ENCODE measurements around the gene OPRM1. TPM values are rescaled to one million over a fixed set of nuclear protein-coding genes. Genes with fewer than 3 reads are reported as not detected.

The OPRM1 gene
- total RNA-seq, 1 donor from 2014 or later = not detected

GRCh38 chr6:154228521-154228905 is 189.5 kb downstream of the OPRM1 start:
- peaks cover 2% of the 10 kb centered on the region for H3K27me3 Mint-ChIP-seq (ENCODE audit: low read depth)
- no peak for DNase-seq (ENCODE audit: low spot score)
- no peak overlapping the region for H3K27ac Mint-ChIP-seq (ENCODE audit: unreplicated experiment)
- H3K36me3 Mint-ChIP-seq (ENCODE audit: low read depth) = no peaks in the 10 kb centered on the region
- TF ChIP-seq CTCF (IDR thresholded peaks at IDR 0.05) = no peak
- no peak overlapping the region for H3K4me3 Mint-ChIP-seq (ENCODE audit: unreplicated experiment)
- H3K9me3 Mint-ChIP-seq (ENCODE audit: low read depth) = no peaks in the 10 kb centered on the region
- peaks cover 5% of the 10 kb centered on the region for H3K4me1 Mint-ChIP-seq (ENCODE audit: low read depth)

DNA sequence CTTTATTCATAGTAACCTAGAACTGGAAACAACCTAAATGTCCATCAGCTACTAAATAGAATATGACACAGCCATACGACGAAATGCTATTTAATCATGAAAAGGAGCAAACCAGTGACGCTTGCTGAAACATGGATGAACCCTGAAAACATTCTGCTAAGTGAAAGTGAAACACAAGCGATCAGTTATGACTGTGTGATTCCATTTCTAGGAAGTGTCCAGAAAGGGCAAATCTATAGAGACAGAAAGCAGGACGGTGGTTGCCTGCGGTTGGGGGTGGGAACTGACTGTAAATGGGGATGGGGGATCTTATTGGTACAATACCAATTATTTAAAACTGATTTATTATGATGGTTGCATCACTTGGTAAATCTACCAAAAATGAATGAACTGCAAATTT is 190.7 kb downstream of the OPRM1 start:
- Mint-ChIP-seq H3K9me3 (ENCODE audit: low read depth) (no peaks in the 10 kb centered on the region), H3K4me3 (ENCODE audit: unreplicated experiment) (no peak overlapping the region), H3K4me1 (ENCODE audit: low read depth) (peaks cover 5% of the 10 kb centered on the region), H3K27ac (ENCODE audit: unreplicated experiment) (no peak overlapping the region), H3K27me3 (ENCODE audit: low read depth) (peaks cover 2% of the 10 kb centered on the region), H3K36me3 (ENCODE audit: low read depth) (no peaks in the 10 kb centered on the region)
- no peak for DNase-seq (ENCODE audit: low spot score)
- TF ChIP-seq CTCF (IDR thresholded peaks at IDR 0.05) = no peak

DNA sequence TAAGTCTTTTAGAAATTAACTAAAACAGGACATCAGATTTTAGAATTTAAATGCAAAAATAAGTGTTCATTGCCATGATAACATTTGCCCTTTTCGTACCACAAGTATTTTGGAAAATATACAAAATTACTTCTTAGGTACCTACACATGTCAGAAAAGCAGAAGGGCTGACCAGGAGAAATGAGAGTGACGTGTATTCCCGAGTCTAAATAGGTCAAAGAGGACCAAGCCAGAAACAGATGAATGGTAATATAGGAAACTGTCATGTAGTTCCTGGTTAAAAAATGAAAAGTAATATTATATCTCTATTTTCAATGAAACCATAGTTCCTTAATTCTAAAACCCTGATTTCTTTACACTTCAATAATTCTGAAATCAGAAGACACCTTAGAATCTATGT is 191.4 kb downstream of the OPRM1 start:
- Mint-ChIP-seq H3K36me3 (ENCODE audit: low read depth) (no peaks in the 10 kb centered on the region), H3K9me3 (ENCODE audit: low read depth) (no peaks in the 10 kb centered on the region), H3K27me3 (ENCODE audit: low read depth) (peaks cover 2% of the 10 kb centered on the region), H3K4me1 (ENCODE audit: low read depth) (peaks cover 5% of the 10 kb centered on the region), H3K27ac (ENCODE audit: unreplicated experiment) (no peak overlapping the region), H3K4me3 (ENCODE audit: unreplicated experiment) (no peak overlapping the region)
- no peak for TF ChIP-seq CTCF (IDR thresholded peaks at IDR 0.05)
- no peak for DNase-seq (ENCODE audit: low spot score)

- Mint-ChIP-seq H3K4me1 (ENCODE audit: low read depth) (peaks cover 5% of the 10 kb centered on the region), H3K36me3 (ENCODE audit: low read depth) (no peaks in the 10 kb centered on the region), H3K4me3 (ENCODE audit: unreplicated experiment) (no peak overlapping the region), H3K9me3 (ENCODE audit: low read depth) (no peaks in the 10 kb centered on the region), H3K27me3 (ENCODE audit: low read depth) (peaks cover 2% of the 10 kb centered on the region), H3K27ac (ENCODE audit: unreplicated experiment) (no peak overlapping the region)
- TF ChIP-seq CTCF (IDR thresholded peaks at IDR 0.05) = no peak
- no peak for DNase-seq (ENCODE audit: low spot score)
Observed at GRCh38 chr6:154230910-154231595, 192.0 kb downstream of the OPRM1 start.

DNA sequence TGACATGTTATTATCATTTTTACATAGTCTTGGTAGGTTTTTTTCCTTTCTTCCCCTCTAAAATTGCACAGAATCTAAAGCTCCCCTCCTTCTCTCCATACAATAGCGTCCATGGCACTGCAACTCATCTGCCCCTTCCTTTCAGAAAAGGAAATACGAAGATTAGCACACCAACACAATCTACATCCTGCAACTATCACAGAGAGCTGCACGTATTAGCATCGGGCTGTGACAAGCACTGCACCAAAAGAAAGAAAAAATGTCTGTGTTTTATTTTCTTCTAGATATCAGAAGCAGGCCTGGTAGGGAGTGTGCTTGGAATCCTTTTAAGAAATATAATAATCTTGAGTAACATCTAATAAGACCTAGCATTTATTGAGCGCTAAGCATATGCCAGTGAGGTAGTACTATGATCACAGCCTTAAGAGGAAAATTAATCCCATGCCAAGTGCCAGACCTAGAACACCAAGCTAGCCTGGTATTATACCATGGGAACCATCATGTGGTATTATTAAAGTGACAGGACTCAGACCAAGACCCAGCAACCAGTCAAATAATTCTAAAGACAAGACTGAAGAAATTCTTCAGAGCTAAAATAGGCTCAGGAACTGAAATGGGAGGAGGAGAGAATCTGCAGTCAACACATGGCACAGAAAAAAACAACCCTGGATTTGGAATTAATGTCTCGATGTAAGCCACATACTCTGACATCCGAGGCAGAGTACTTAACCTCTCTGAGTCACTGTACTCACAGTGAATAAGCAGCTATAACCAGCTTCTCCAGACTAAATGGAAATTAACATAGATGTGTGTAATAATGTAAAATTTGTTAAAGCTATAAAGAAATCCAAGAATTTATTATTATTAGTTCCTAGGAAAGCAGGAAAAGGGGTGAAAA is 193.2 kb downstream of the OPRM1 start:
- no peaks in the 10 kb centered on the region for H3K36me3 Mint-ChIP-seq (ENCODE audit: low read depth)
- no peak for DNase-seq (ENCODE audit: low spot score)

More for the DNA sequence above, 193.2 kb downstream of the OPRM1 start:
- Mint-ChIP-seq H3K27ac (ENCODE audit: unreplicated experiment) (no peak overlapping the region), H3K4me3 (ENCODE audit: unreplicated experiment) (no peak overlapping the region), H3K9me3 (ENCODE audit: low read depth) (no peaks in the 10 kb centered on the region), H3K27me3 (ENCODE audit: low read depth) (peaks cover 2% of the 10 kb centered on the region), H3K4me1 (ENCODE audit: low read depth) (peaks cover 13% of the 10 kb centered on the region)
- no peak for TF ChIP-seq CTCF (IDR thresholded peaks at IDR 0.05)

All from chondrocyte (in vitro differentiated cells).